ENCODE data around the gene ITPA. TPM values are rescaled to one million over a fixed set of nuclear protein-coding genes. Genes with fewer than 3 reads are reported as not detected.

The ITPA gene
- total RNA-seq, 3 donors from 2014 or later (not counting 1 experiment from before 2014, with no cell fraction given), result 49.6 to 53.2 (median 50.2) TPM

DNA sequence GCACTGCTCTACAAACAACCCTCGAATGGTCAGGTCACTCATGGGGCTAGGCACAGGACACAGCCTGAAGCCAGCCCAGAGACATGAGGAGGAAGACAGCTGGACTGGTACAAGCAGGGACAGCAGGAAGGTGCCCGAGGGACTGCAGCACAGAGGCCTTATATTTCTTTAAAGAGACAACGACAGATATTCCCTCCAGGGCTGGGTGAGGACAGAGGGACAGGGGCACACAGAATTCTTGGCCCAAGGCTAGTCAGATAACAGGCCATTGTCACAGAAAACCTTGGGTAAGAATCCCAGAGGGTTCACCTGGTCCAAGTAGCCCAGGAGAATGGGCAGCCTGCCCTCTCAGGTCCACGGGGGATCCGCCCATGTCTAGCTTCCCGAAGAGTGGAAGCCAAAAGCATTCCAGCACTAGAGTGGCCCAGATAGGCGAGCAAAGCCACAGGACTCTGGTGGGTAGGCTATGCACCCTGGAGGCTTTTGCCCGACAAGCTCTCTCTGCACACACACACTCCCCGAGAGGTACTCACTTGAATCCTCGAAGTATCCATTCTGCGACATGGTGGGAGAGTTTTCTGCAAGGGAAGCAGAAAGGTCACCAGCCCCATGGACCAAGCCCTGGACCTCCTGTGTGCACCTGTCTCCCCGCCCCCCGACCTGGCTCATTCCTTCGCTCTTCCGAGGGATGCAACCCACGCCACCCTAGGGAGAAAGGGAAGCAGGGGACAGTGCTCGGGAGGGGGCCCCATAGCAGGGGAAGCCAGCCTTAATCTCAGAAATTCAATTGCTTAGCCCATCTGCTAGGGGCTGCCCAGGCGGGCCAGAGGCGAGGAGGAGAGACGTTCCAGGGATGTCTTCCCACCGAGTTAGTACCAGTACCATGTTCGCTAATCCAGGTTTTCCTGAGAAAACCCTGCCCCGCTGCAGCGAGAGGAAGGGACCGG, 28.0 kb downstream of the ITPA start:
- H3K27me3 ChIP-seq (ENCODE audit: control insufficient read depth, insufficient read depth, low read length), result peaks cover 29% of the 10 kb centered on the region
- ATAC-seq, result no peak
- H3K4me1 Mint-ChIP-seq, result peaks cover 8 to 12% of the 10 kb centered on the region in 2 donors

DNA sequence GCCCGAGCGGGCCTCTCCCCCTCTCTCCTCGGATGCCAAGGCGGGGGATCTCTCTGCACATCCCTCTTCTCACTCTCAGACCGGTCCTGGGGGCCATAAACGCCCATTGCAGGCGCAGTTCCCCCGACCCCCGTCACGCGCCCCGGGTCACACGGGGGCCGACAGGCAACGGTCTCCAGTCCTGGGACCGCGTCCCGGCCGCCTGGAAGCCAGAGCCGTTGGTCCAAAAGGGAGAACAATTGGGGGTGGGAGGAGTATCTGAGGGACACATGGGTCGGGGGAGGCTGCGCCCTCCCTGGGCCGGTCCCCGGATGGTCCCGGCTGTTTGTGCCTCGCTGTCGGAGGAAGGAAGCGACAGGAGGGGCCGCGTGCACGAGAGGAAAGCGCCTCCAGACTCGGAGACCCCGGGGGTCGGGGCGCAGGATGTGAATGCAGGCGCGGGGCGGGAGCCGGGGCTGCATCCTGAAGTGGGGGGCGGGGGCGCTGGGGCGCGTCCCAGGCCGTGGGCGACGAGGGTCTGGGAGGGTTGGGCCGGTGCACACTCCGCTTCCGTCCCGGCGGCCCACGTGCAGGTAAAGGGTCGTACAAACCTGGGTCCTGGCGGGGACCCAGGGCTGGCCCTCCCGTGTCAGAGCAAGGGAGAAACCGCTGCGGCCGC, 28.8 kb downstream of the ITPA start:
- Mint-ChIP-seq H3K27me3 (ENCODE audit: low read depth in 2 of 2) (peaks cover 45 to 52% of the 10 kb centered on the region in 2 donors), H3K36me3 (no peaks in the 10 kb centered on the region), H3K4me3 (peak overlapping the region; percentile 81), H3K9me3 (no peaks in the 10 kb centered on the region), H3K27ac (no peak overlapping the region), H3K4me1 (peaks cover 8 to 12% of the 10 kb centered on the region in 2 donors)
- Histone ChIP-seq H3K4me3 (ENCODE audit: low read length) (peak overlapping the region; percentile 48), H3K36me3 (ENCODE audit: control insufficient read depth, insufficient read depth, low read length) (no peaks in the 10 kb centered on the region), H3K27ac (ENCODE audit: low read length) (no peak overlapping the region), H3K4me1 (ENCODE audit: control insufficient read depth, insufficient read depth, low read length) (peaks cover 24% of the 10 kb centered on the region), H3K27me3 (ENCODE audit: control insufficient read depth, insufficient read depth, low read length) (peaks cover 29% of the 10 kb centered on the region), H3K9me3 (ENCODE audit: control insufficient read depth, insufficient read depth, low read length) (no peaks in the 10 kb centered on the region)
- ATAC-seq (peak in 1 of 3 donors; percentile 17), DNase-seq (peak in 1 of 2 donors; percentile 19)
- 5% methylated on average over 59 of the region's 59 CpGs for WGBS (ENCODE audit: insufficient coverage)
- TF ChIP-seq, protein P1, sequence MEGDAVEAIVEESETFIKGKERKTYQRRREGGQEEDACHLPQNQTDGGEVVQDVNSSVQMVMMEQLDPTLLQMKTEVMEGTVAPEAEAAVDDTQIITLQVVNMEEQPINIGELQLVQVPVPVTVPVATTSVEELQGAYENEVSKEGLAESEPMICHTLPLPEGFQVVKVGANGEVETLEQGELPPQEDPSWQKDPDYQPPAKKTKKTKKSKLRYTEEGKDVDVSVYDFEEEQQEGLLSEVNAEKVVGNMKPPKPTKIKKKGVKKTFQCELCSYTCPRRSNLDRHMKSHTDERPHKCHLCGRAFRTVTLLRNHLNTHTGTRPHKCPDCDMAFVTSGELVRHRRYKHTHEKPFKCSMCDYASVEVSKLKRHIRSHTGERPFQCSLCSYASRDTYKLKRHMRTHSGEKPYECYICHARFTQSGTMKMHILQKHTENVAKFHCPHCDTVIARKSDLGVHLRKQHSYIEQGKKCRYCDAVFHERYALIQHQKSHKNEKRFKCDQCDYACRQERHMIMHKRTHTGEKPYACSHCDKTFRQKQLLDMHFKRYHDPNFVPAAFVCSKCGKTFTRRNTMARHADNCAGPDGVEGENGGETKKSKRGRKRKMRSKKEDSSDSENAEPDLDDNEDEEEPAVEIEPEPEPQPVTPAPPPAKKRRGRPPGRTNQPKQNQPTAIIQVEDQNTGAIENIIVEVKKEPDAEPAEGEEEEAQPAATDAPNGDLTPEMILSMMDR (IDR thresholded peaks at IDR 0.05), result no peak
- intact Hi-C loops (cut with micrococcal nuclease), result no loop called here

More for the DNA sequence above, 28.0 kb downstream of the ITPA start:
- TF ChIP-seq, protein P1 (IDR thresholded peaks at IDR 0.05), result no peak
- Mint-ChIP-seq H3K27me3 (ENCODE audit: low read depth in 2 of 2) (peaks cover 40 to 49% of the 10 kb centered on the region in 2 donors), H3K4me3 (peak overlapping the region; percentile 79), H3K9me3 (no peaks in the 10 kb centered on the region), H3K27ac (no peak overlapping the region), H3K36me3 (no peaks in the 10 kb centered on the region)
- 77% methylated on average over 24 of the region's 25 CpGs for WGBS (ENCODE audit: insufficient coverage)
- intact Hi-C loops (cut with micrococcal nuclease), result no loop called here
- peaks cover 24% of the 10 kb centered on the region for H3K4me1 ChIP-seq (ENCODE audit: control insufficient read depth, insufficient read depth, low read length)
- no peak overlapping the region for H3K27ac ChIP-seq (ENCODE audit: low read length)
- H3K9me3 ChIP-seq (ENCODE audit: control insufficient read depth, insufficient read depth, low read length), result no peaks in the 10 kb centered on the region
- H3K4me3 ChIP-seq (ENCODE audit: low read length), result no peak overlapping the region
- H3K36me3 ChIP-seq (ENCODE audit: control insufficient read depth, insufficient read depth, low read length), result no peaks in the 10 kb centered on the region
- DNase-seq, result no peak

DNA sequence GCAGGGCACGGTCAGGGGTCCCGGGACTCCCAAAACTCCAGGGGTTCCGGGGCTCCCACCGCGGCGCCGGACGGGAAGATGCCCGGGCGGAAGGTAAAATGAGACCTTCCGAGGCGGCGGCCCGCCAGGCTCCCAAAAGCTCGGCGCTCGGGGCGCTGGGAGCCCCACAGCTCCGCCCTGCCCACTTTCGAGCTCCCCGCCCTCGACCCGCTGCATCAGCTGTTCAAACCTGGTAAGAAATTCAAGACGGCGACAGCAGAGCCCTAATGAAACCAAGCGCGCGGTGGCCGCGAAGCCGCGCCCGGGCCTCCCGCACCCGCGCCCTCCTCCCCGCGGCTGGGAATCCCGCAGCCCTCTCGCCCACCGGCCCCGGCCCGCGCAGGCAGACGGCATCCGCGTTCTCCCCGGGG, 29.3 kb downstream of the ITPA start:
- Mint-ChIP-seq H3K27me3 (ENCODE audit: low read depth in 2 of 2) (peaks cover 45 to 53% of the 10 kb centered on the region in 2 donors), H3K4me3 (peak overlapping the region; percentile 81), H3K27ac (no peak overlapping the region), H3K9me3 (no peaks in the 10 kb centered on the region), H3K4me1 (peaks cover 8 to 12% of the 10 kb centered on the region in 2 donors), H3K36me3 (no peaks in the 10 kb centered on the region)
- TF ChIP-seq, protein P1 (IDR thresholded peaks at IDR 0.05), result no peak
- intact Hi-C loops (cut with micrococcal nuclease), result no loop called here
- H3K27ac ChIP-seq (ENCODE audit: low read length), result no peak overlapping the region
- H3K4me1 ChIP-seq (ENCODE audit: control insufficient read depth, insufficient read depth, low read length), result peaks cover 24% of the 10 kb centered on the region
- H3K36me3 ChIP-seq (ENCODE audit: control insufficient read depth, insufficient read depth, low read length), result no peaks in the 10 kb centered on the region
- no peaks in the 10 kb centered on the region for H3K9me3 ChIP-seq (ENCODE audit: control insufficient read depth, insufficient read depth, low read length)
- under 1% methylated on average over 48 of the region's 48 CpGs for WGBS (ENCODE audit: insufficient coverage)
- DNase-seq, result peak in 1 of 2 donors; percentile 67
- peak overlapping the region; percentile 48 for H3K4me3 ChIP-seq (ENCODE audit: low read length)
- peaks cover 29% of the 10 kb centered on the region for H3K27me3 ChIP-seq (ENCODE audit: control insufficient read depth, insufficient read depth, low read length)
- peak; percentile 60 to 75 (median 73) for ATAC-seq
